ENCODE data around the gene CFAP299. TPM values are rescaled to one million over a fixed set of nuclear protein-coding genes. Genes with fewer than 3 reads are reported as not detected.
"Not testable (repeated sequence)": the region's sequence is repeated elsewhere in the genome, so short reads cannot be mapped to it uniquely, and the experiment has no call there.

CFAP299 gene
- total RNA-seq, 4 donors from 2014 or later: 0.84 to 2.5 (median 2.2) TPM; not detected in 1

- intact Hi-C loops (cut with DNase I): no loop called here
- H3K4me3 ChIP-seq: no peak overlapping the region
- H3K27me3 ChIP-seq: no peaks in the 10 kb centered on the region
- H3K4me1 ChIP-seq: peaks cover 0 to 26% (median 15%) of the 10 kb centered on the region in 4 donors
- WGBS: 78% methylated on average over 5 of the region's 5 CpGs
- TF ChIP-seq POLR2AphosphoS5 (IDR thresholded peaks at IDR 0.05): no peak
- no peaks in the 10 kb centered on the region for H3K9me3 ChIP-seq
- no peak for DNase-seq (ENCODE audit: extremely low spot score)
- H3K27ac ChIP-seq (replicated peaks in 1 of 4): no peak overlapping the region
- H3K36me3 ChIP-seq: no peaks in the 10 kb centered on the region
These were observed 26.1 kb upstream of the CFAP299 start for GRCh38 chr4:80309294-80310004.

- WGBS: 91% methylated on average over 3 of the region's 3 CpGs
These were observed 24.4 kb upstream of the CFAP299 start for GRCh38 chr4:80311130-80311529.

GRCh38 chr4:80312124-80312523 lies 23.4 kb upstream of the CFAP299 start:
- DNase-seq (ENCODE audit: extremely low spot score): no peak
- intact Hi-C loops (cut with DNase I): no loop called here
- Histone ChIP-seq H3K4me1 (peaks cover 0 to 17% (median 10%) of the 10 kb centered on the region in 4 donors), H3K27ac (replicated peaks in 1 of 4) (no peak overlapping the region), H3K4me3 (no peak overlapping the region), H3K27me3 (no peaks in the 10 kb centered on the region), H3K9me3 (no peaks in the 10 kb centered on the region), H3K36me3 (no peaks in the 10 kb centered on the region)
- 88% methylated on average over 1 of the region's 1 CpG for WGBS
- TF ChIP-seq EP300 (IDR thresholded peaks at IDR 0.05) (no peak), POLR2A (IDR thresholded peaks at IDR 0.05; ENCODE audit: low read depth) (no peak), POLR2AphosphoS5 (IDR thresholded peaks at IDR 0.05) (no peak), CTCF (IDR thresholded peaks at IDR 0.05) (no peak)

More at GRCh38 chr4:80311130-80311529, 24.4 kb upstream of the CFAP299 start:
- TF ChIP-seq CTCF (IDR thresholded peaks at IDR 0.05): no peak
- TF ChIP-seq POLR2AphosphoS5 (IDR thresholded peaks at IDR 0.05): no peak
- TF ChIP-seq POLR2A (IDR thresholded peaks at IDR 0.05; ENCODE audit: low read depth): no peak
- TF ChIP-seq EP300 (IDR thresholded peaks at IDR 0.05): no peak
- H3K27me3 ChIP-seq: no peaks in the 10 kb centered on the region
- no peak overlapping the region for H3K27ac ChIP-seq (replicated peaks in 1 of 4)
- no peak for DNase-seq (ENCODE audit: extremely low spot score)
- H3K4me1 ChIP-seq: peaks cover 0 to 26% (median 15%) of the 10 kb centered on the region in 4 donors
- H3K4me3 ChIP-seq: no peak overlapping the region
- no peaks in the 10 kb centered on the region for H3K9me3 ChIP-seq
- intact Hi-C loops (cut with DNase I): no loop called here
- no peaks in the 10 kb centered on the region for H3K36me3 ChIP-seq

GRCh38 chr4:80313627-80314026 lies 21.9 kb upstream of the CFAP299 start:
- WGBS: 92% methylated on average over 7 of the region's 7 CpGs

GRCh38 chr4:80315848-80316247 lies 19.7 kb upstream of the CFAP299 start:
- H3K4me3 ChIP-seq; H3K9me3 ChIP-seq; intact Hi-C loops (cut with DNase I); H3K36me3 ChIP-seq; H3K27me3 ChIP-seq; H3K27ac ChIP-seq (replicated peaks in 1 of 4); DNase-seq (ENCODE audit: extremely low spot score): not testable (repeated sequence)
- peaks cover 0 to 13% (median 0%) of the 10 kb centered on the region in 4 donors for H3K4me1 ChIP-seq

More at GRCh38 chr4:80313627-80314026, 21.9 kb upstream of the CFAP299 start:
- Histone ChIP-seq H3K27me3 (no peaks in the 10 kb centered on the region), H3K4me1 (peaks cover 0 to 4% (median under 1%) of the 10 kb centered on the region in 4 donors), H3K4me3 (no peak overlapping the region), H3K36me3 (no peaks in the 10 kb centered on the region), H3K27ac (replicated peaks in 1 of 4) (no peak overlapping the region), H3K9me3 (no peaks in the 10 kb centered on the region)
- no peak for DNase-seq (ENCODE audit: extremely low spot score)
- intact Hi-C loops (cut with DNase I): no loop called here
- TF ChIP-seq EP300 (IDR thresholded peaks at IDR 0.05) (no peak), POLR2AphosphoS5 (IDR thresholded peaks at IDR 0.05) (no peak)

GRCh38 chr4:80321341-80321740 lies 14.2 kb upstream of the CFAP299 start:
- Histone ChIP-seq H3K27ac (replicated peaks in 1 of 4) (no peak overlapping the region), H3K4me1 (peaks cover 0 to 25% (median 11%) of the 10 kb centered on the region in 4 donors), H3K27me3 (no peaks in the 10 kb centered on the region), H3K4me3 (no peak overlapping the region), H3K9me3 (no peaks in the 10 kb centered on the region), H3K36me3 (no peaks in the 10 kb centered on the region)
- TF ChIP-seq EP300 (IDR thresholded peaks at IDR 0.05) (no peak), CTCF (IDR thresholded peaks at IDR 0.05) (no peak), POLR2A (IDR thresholded peaks at IDR 0.05; ENCODE audit: low read depth) (no peak), POLR2AphosphoS5 (IDR thresholded peaks at IDR 0.05) (no peak)
- intact Hi-C loops (cut with DNase I): loop anchor here (5.0 kb wide), 1 partner anchor 99 kb away; no protein-coding TSS in a partner anchor
- WGBS: 96% methylated on average over 8 of the region's 8 CpGs
- DNase-seq (ENCODE audit: extremely low spot score): no peak

Data from esophagus muscularis mucosa (tissue), 4 donors.